Measurements from ENCODE around the gene LAMC2. TPM values are rescaled to one million over a fixed set of nuclear protein-coding genes. Genes with fewer than 3 reads are reported as not detected.

LAMC2 gene
- polyA plus RNA-seq, 3 donors, result not detected

GRCh38 chr1:183291802-183292514 is 105.9 kb downstream of the LAMC2 start:
- peaks cover 0 to 7% of the 10 kb centered on the region in 2 donors for H3K9me3 ChIP-seq (replicated peaks in 1 of 2; ENCODE audit: control insufficient read depth in 1 of 2, insufficient read depth in 1 of 2, low read length in 2 of 2)
- peaks cover 0 to 4% (median 1%) of the 10 kb centered on the region in 3 donors for H3K27me3 Mint-ChIP-seq (ENCODE audit: low read depth in 3 of 3)
- no peak overlapping the region for H3K4me3 Mint-ChIP-seq
- no peaks in the 10 kb centered on the region for H3K4me1 Mint-ChIP-seq
- H3K27ac ChIP-seq (ENCODE audit: low read depth in 1 of 2, low read length in 2 of 2), result no peak overlapping the region
- intact Hi-C loops (cut with micrococcal nuclease), result no loop called here
- H3K9me3 Mint-ChIP-seq, result peaks cover 0 to 3% (median 0%) of the 10 kb centered on the region in 7 donors
- no peaks in the 10 kb centered on the region for H3K27me3 ChIP-seq (ENCODE audit: control insufficient read depth in 2 of 2, insufficient read depth in 2 of 2, low read length in 2 of 2)
- WGBS (ENCODE audit: insufficient coverage), result 90% methylated on average over 5 of the region's 11 CpGs
- H3K79me2 ChIP-seq (ENCODE audit: insufficient read depth, low read length), result no peaks in the 10 kb centered on the region
- H3K4me3 ChIP-seq (replicated peaks in 1 of 3; ENCODE audit: low read depth in 2 of 3, low read length in 3 of 3), result no peak overlapping the region
- H3K4me2 ChIP-seq (replicated peaks; ENCODE audit: extremely low read depth, low read length, poor library complexity, severe bottlenecking), result no peak overlapping the region
- H3K9ac ChIP-seq (ENCODE audit: insufficient read depth, low read length, poor library complexity, severe bottlenecking), result no peak overlapping the region
- H3K36me3 ChIP-seq (replicated peaks in 1 of 2; ENCODE audit: control insufficient read depth in 1 of 2, insufficient read depth in 2 of 2, low read length in 2 of 2), result no peaks in the 10 kb centered on the region
- H2AFZ ChIP-seq (ENCODE audit: insufficient read depth, low read depth, low read length, poor library complexity, severe bottlenecking), result no peak overlapping the region
- no peak overlapping the region for H3K27ac Mint-ChIP-seq
- no peak for TF ChIP-seq CTCF (IDR thresholded peaks at IDR 0.05)
- H4K20me1 ChIP-seq (ENCODE audit: insufficient read depth, low read length), result no peaks in the 10 kb centered on the region
- no peak for DNase-seq
- H3K4me1 ChIP-seq (ENCODE audit: control insufficient read depth in 1 of 2, insufficient read depth in 2 of 2, low read length in 2 of 2), result no peaks in the 10 kb centered on the region
- no peaks in the 10 kb centered on the region for H3K36me3 Mint-ChIP-seq

GRCh38 chr1:183293241-183293640 is 107.2 kb downstream of the LAMC2 start:
- intact Hi-C loops (cut with micrococcal nuclease), result no loop called here
- Histone ChIP-seq H3K27me3 (ENCODE audit: control insufficient read depth in 2 of 2, insufficient read depth in 2 of 2, low read length in 2 of 2) (no peaks in the 10 kb centered on the region), H3K4me2 (replicated peaks; ENCODE audit: extremely low read depth, low read length, poor library complexity, severe bottlenecking) (no peak overlapping the region), H3K4me1 (ENCODE audit: control insufficient read depth in 1 of 2, insufficient read depth in 2 of 2, low read length in 2 of 2) (no peaks in the 10 kb centered on the region), H3K36me3 (replicated peaks in 1 of 2; ENCODE audit: control insufficient read depth in 1 of 2, insufficient read depth in 2 of 2, low read length in 2 of 2) (no peaks in the 10 kb centered on the region), H4K20me1 (ENCODE audit: insufficient read depth, low read length) (no peaks in the 10 kb centered on the region), H3K4me3 (replicated peaks in 1 of 3; ENCODE audit: low read depth in 2 of 3, low read length in 3 of 3) (no peak overlapping the region), H3K9me3 (replicated peaks in 1 of 2; ENCODE audit: control insufficient read depth in 1 of 2, insufficient read depth in 1 of 2, low read length in 2 of 2) (peaks cover 0 to 7% of the 10 kb centered on the region in 2 donors), H3K27ac (ENCODE audit: low read depth in 1 of 2, low read length in 2 of 2) (no peak overlapping the region), H2AFZ (ENCODE audit: insufficient read depth, low read depth, low read length, poor library complexity, severe bottlenecking) (no peak overlapping the region), H3K79me2 (ENCODE audit: insufficient read depth, low read length) (no peaks in the 10 kb centered on the region), H3K9ac (ENCODE audit: insufficient read depth, low read length, poor library complexity, severe bottlenecking) (no peak overlapping the region)
- no peaks in the 10 kb centered on the region for H3K4me1 Mint-ChIP-seq
- H3K4me3 Mint-ChIP-seq, result no peak overlapping the region
- no peak for DNase-seq
- no peaks in the 10 kb centered on the region for H3K36me3 Mint-ChIP-seq
- H3K27me3 Mint-ChIP-seq (ENCODE audit: low read depth in 3 of 3), result peaks cover 0 to 5% (median 4%) of the 10 kb centered on the region in 3 donors
- no peak for TF ChIP-seq CTCF (IDR thresholded peaks at IDR 0.05)
- peaks cover 0 to 3% (median 0%) of the 10 kb centered on the region in 7 donors for H3K9me3 Mint-ChIP-seq
- WGBS (ENCODE audit: insufficient coverage), result 96% methylated on average over 6 of the region's 9 CpGs
- no peak overlapping the region for H3K27ac Mint-ChIP-seq
